K562 (cell line): ENCODE measurements around the gene PA2G4. TPM values are rescaled to one million over a fixed set of nuclear protein-coding genes. Genes with fewer than 3 reads are reported as not detected.

ENCODE experiments used
- ARID2 ChIP-seq: fragments of 450-650 bp; IDR thresholded peaks from 2 replicates; pipeline ENCODE4 v1.6.1; 2017; ENCODE audit warnings: antibody characterized with exemption, mild to moderate bottlenecking
- CBFB ChIP-seq: sonication (generic); formaldehyde crosslinking; IDR thresholded peaks from 2 replicates; pipeline ENCODE4 v1.4.0; 2020; ENCODE audit warnings: mild to moderate bottlenecking, missing genetic modification reagents
- CREB3L1 ChIP-seq: fragments of 450-650 bp; IDR thresholded peaks from 2 replicates; pipeline ENCODE4 v1.6.1; 2014; ENCODE audit warnings: low read depth, mild to moderate bottlenecking, moderate library complexity, borderline replicate concordance
- CUX1 ChIP-seq: fragments of 200-800 bp; sonication (Bioruptor generic); IDR thresholded peaks from 2 replicates; pipeline ENCODE4 v1.6.1; 2016; ENCODE audit warnings: missing genetic modification characterization, missing compliant biosample characterization
- DACH1 ChIP-seq: fragments of 450-650 bp; IDR thresholded peaks from 2 replicates; pipeline ENCODE4 v1.6.1; 2018; ENCODE audit not compliant: partially characterized antibody
- ELF4 ChIP-seq: fragments of 450-650 bp; formaldehyde crosslinking; IDR thresholded peaks from 2 replicates; pipeline ENCODE4 v1.4.0; 2022; ENCODE audit warnings: missing genetic modification characterization
- HEY1 ChIP-seq: fragments of 250-450 bp; sonication (Bioruptor Pico); IDR thresholded peaks from 2 replicates; pipeline ENCODE4 v1.5.0; 2020; ENCODE audit warnings: mild to moderate bottlenecking, moderate library complexity, borderline replicate concordance
- HNRNPH1 ChIP-seq: fragments of 200-400 bp; formaldehyde crosslinking; optimal IDR thresholded peaks from 2 replicates; pipeline ENCODE3; 2017; ENCODE audit warnings: low read depth, mild to moderate bottlenecking, low read length, moderate library complexity
- NFE2L1 ChIP-seq: fragments of 450-650 bp; IDR thresholded peaks from 2 replicates; pipeline ENCODE4 v1.6.1; 2016; ENCODE audit warnings: missing genetic modification characterization, low read depth, mild to moderate bottlenecking, missing compliant biosample characterization, moderate library complexity, borderline replicate concordance
- SIN3A ChIP-seq, 2 experiments: fragments of 150-350 bp in 1 of 2; IDR thresholded peaks; 2 replicates each; pipeline ENCODE4 v1.6.1; 2011 to 2016; ENCODE audit warnings: borderline replicate concordance in 2 of 2, low read depth in 2 of 2, low read length in 2 of 2, mild to moderate bottlenecking in 2 of 2, moderate library complexity in 2 of 2; ENCODE audit not compliant: control insufficient read depth in 1 of 2
- ZHX1 ChIP-seq: fragments of 150-350 bp; conservative IDR thresholded peaks from 2 replicates; pipeline ENCODE4 v1.6.1; 2014; ENCODE audit warnings: low read length
- ZNF140 ChIP-seq: fragments of 250-450 bp; sonication (Bioruptor Pico); IDR thresholded peaks from 2 replicates; pipeline ENCODE4 v1.8.0; 2021; ENCODE audit warnings: moderate library complexity, mild to moderate bottlenecking, inconsistent platforms
- ZNF384 ChIP-seq: IDR thresholded peaks from 2 replicates; pipeline ENCODE4 v1.6.1; 2012; ENCODE audit warnings: low read depth, low read length, improper control_type of control experiment
- ZNF449 ChIP-seq: fragments of 250-450 bp; sonication (Bioruptor Pico); IDR thresholded peaks from 2 replicates; pipeline ENCODE4 v1.8.0; 2022; ENCODE audit warnings: moderate library complexity, mild to moderate bottlenecking, inconsistent platforms
- ZNF589 ChIP-seq: fragments of 200-800 bp; sonication (Bioruptor generic); IDR thresholded peaks from 2 replicates; pipeline ENCODE4 v1.6.1; 2016; ENCODE audit warnings: low read depth, missing genetic modification characterization, missing compliant biosample characterization
- ZNF780A ChIP-seq: fragments of 250-450 bp; sonication (Bioruptor Pico); IDR thresholded peaks from 2 replicates; pipeline ENCODE4 v1.5.0; 2021; ENCODE audit warnings: mild to moderate bottlenecking
- polyA plus RNA-seq, 8 experiments: library from polyadenylated mRNA; depleted of rRNA in 4 of 8; stranded (reverse) in 5 of 8; unstranded in 3 of 8; fragments of >200 nt; fragmentation: Nextera tagmentation in 2 of 8; fragmentation: Illumina TruSeq in 1 of 8; extraction: Ambion mirVana in 2 of 8; extraction: Trizol in 1 of 8; gene quantifications; 2 replicates each; pipeline versions ENCODE4 v1.2.1 to v1.2.3, GENCODE V29; 2011 to 2014; ENCODE audit warnings: inconsistent platforms in 1 of 8, missing spikeins in 1 of 8
- total RNA-seq, 7 experiments: library from RNA; depleted of rRNA in 6 of 7; stranded (reverse); fragments of >200 nt in 6 of 7; fragmentation: Illumina TruSeq in 2 of 7; extraction: Trizol in 2 of 7; gene quantifications; 2 replicates each; pipeline versions ENCODE4 v1.2.1 to v1.2.3, GENCODE V29; 2011 to 2021; ENCODE audit warnings: low replicate concordance in 1 of 7

The PA2G4 gene
- total and polyA plus RNA-seq, 9 of the 15 experiments (the other 6 are each of a cell fraction or from before 2014, with no cell fraction given) = 230 to 925 (median 638) TPM

- no peak for TF ChIP-seq CUX1 (CRISPR knock-in tag)
- no peak for TF ChIP-seq HNRNPH1
- no peak for TF ChIP-seq ZNF140
- no peak for TF ChIP-seq NFE2L1 (tag)
- no peak for TF ChIP-seq ZNF449 (CRISPR knock-in tag)
- peak in 1 of 2 experiments; percentile 71; a peak in 1 of 4 replicates for TF ChIP-seq SIN3A (IDR thresholded peaks at IDR 0.05; ENCODE audit: borderline replicate concordance in 2 of 2, control insufficient read depth in 1 of 2, low read depth in 2 of 2, low read length in 2 of 2)
- TF ChIP-seq CBFB (CRISPR knock-in tag) = peak; percentile 74
- TF ChIP-seq ELF4 = 0 out of 2 replicates have a peak, but pooled peaks have one; percentile 11
- no peak for TF ChIP-seq ARID2
- TF ChIP-seq HEY1 (CRISPR knock-in tag) = no peak
- no peak for TF ChIP-seq DACH1
- TF ChIP-seq ZNF589 (CRISPR knock-in tag) = no peak; the same call in 1 of the 2 replicates
- peak; percentile 91 for TF ChIP-seq CREB3L1
- TF ChIP-seq ZHX1 = no peak
- TF ChIP-seq ZNF384 = no peak
- TF ChIP-seq ZNF780A (CRISPR knock-in tag) = no peak
These were observed at the start of gene PA2G4 (continued) for GRCh38 chr12:56104109-56104814.
